DMS53 (cell line): Measurements from ENCODE around the gene VIL1.

Experiments
- DNase-seq: peaks from one replicate; lab custom pipeline; 2025; lab: John Stamatoyannopoulos, UW

VIL1 gene

GRCh38 chr2:218395090-218395444 is 23.9 kb upstream of the VIL1 start:
- no peak for DNase-seq

- no peak for DNase-seq
Observed at GRCh38 chr2:218395456-218395825, 23.5 kb upstream of the VIL1 start.

GRCh38 chr2:218395826-218396687 is 22.9 kb upstream of the VIL1 start:
- peak; percentile 95 for DNase-seq

GRCh38 chr2:218396688-218397462 is 22.0 kb upstream of the VIL1 start:
- DNase-seq: peak; percentile 91

GRCh38 chr2:218397463-218397819 is 21.5 kb upstream of the VIL1 start:
- DNase-seq: no peak

- peak; percentile 88 for DNase-seq
Observed at GRCh38 chr2:218397820-218398436, 21.0 kb upstream of the VIL1 start.

GRCh38 chr2:218398437-218399390 is 20.2 kb upstream of the VIL1 start:
- peak; percentile 89 for DNase-seq

GRCh38 chr2:218399391-218400166 is 19.3 kb upstream of the VIL1 start, which contains the start of gene CTDSP1:
TSS of gene CTDSP1 (plus strand) at chr2:218399868. CDS start at chr2:218400091, 223 bp downstream.
- peak; percentile 97 for DNase-seq

GRCh38 chr2:218400167-218400929 is 18.6 kb upstream of the VIL1 start:
- peak; percentile 52 for DNase-seq

GRCh38 chr2:218400930-218401881 is 17.7 kb upstream of the VIL1 start:
- DNase-seq: no peak

- no peak for DNase-seq
Observed at GRCh38 chr2:218401890-218402289, 17.0 kb upstream of the VIL1 start.

GRCh38 chr2:218402491-218402901 is 16.4 kb upstream of the VIL1 start:
- no peak for DNase-seq

GRCh38 chr2:218402911-218403411 is 16.0 kb upstream of the VIL1 start:
- no peak for DNase-seq

- no peak for DNase-seq
Observed at GRCh38 chr2:218403810-218404209, 15.1 kb upstream of the VIL1 start.

GRCh38 chr2:218404351-218405085 is 14.4 kb upstream of the VIL1 start:
- DNase-seq: no peak

- no peak for DNase-seq
Observed at GRCh38 chr2:218405086-218405745, 13.7 kb upstream of the VIL1 start.

- DNase-seq: peak; percentile 53
Observed at GRCh38 chr2:218405746-218406208, 13.1 kb upstream of the VIL1 start.
